Right kidney (tissue), 1 donor: ENCODE measurements around the gene COL27A1.

Experiments
- DNase-seq: peaks from one replicate; pipeline ENCODE4 v3.0.0-alpha.2; 2016

Gene COL27A1

DNA sequence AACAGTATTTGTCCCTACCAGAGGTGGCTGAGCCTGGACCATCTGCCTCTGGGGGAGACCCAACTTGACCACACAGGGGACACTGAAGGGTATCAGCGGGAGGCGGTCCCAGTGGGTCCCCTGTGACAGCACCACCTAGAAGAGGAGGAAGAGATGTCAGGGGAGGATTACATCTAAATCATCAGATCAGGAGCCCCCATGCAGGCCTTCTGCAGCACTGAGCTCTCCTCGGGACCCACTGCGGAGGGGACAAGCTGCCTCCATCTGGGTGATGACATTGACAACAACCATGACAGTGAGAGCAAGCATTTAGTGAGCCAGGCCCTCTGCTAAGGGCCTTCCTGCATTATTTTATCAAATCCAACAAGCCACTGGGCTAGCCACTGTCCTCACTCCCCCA, 186.7 kb downstream of the COL27A1 start:
- DNase-seq, result no peak

DNA sequence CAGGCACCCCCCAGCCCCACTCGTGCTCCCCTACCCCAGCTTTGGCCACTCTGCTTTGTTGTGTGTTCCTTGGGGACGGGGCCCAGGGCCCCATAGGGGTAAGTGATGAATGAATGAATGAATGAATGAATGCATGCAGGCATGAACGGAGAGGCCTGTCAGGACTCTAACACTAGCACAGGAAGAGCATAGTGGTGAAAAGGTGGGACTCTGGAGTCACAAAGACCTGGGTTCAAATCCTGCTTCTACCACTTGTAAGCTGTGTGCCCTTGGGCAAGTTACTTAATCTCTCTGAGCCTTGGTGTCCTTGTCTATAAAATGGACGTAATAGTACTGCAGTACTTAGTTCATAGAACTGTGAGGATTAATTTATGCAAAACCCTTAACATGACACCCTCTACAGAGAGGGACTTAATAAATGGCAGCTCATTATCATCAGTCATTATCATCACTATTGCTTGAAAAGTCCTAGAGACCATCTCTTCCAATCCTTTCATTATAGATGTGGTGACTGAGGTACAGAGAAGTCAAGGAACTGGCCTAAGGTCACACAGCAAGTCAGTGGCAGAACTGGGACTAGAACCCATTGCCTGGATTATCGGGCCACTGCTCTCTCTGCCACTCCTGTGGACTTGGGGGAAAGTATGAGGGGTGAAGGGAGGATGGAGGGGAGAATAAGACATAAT, 187.6 kb downstream of the COL27A1 start:
- DNase-seq, result no peak

- no peak for DNase-seq
These were observed 188.3 kb downstream of the COL27A1 start for GRCh38 chr9:114343471-114344187.

GRCh38 chr9:114344188-114344566, 188.8 kb downstream of the COL27A1 start:
- no peak for DNase-seq

DNA sequence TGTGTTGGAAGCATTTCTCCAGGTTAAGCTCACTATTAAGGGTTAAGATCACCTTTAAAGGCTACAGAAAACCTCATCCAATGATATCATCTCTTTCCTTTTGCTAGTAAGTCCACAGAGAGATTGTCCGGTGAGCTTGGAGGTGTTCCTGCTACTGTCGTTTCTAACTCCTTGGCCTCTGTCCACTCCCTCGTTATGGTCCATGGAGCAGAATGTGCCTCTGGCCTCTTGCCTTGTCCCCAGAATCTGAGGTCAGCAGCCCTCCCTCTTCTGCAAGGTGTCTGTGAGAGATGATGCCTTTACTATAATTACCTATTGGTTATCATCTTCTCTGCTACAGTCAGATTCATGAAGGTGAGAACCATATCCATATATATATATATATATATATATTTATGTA, 189.4 kb downstream of the COL27A1 start:
- no peak for DNase-seq

- DNase-seq, result no peak
These were observed 190.2 kb downstream of the COL27A1 start for GRCh38 chr9:114345493-114346065.

- DNase-seq, result no peak
These were observed 190.8 kb downstream of the COL27A1 start for GRCh38 chr9:114346146-114346545.

- no peak for DNase-seq
These were observed 192.3 kb downstream of the COL27A1 start for GRCh38 chr9:114347675-114348074.

- no peak for DNase-seq
These were observed 193.0 kb downstream of the COL27A1 start for GRCh38 chr9:114348261-114348905.

DNA sequence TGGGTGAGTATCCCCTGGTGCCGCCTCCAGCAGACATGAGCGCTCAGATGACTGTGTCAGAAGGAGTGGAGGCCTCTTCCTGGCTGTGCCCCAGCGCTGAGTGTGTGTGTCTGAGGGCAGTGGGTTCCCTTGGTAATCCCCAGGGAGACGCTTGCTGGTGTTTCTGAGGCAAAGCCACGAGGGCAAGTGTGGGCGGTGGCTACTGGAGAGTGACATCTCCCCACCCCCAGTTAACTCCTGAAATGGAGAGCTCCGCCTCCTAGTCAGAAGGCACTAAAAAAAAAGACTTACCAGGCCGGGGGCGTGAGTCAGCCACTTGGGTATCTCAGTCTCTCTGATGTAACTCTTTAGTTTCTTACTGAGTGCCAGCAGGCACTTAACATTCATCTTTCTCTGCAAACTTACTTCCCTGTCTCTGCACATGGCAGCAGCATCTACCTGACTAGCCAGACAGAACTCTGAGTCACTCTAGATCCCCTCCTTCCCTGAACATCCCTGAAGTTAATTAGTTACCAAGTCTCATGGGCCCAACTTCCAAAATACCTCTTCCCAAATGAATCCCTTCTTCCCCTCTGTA, 193.7 kb downstream of the COL27A1 start:
- DNase-seq, result peak; percentile 26

GRCh38 chr9:114349713-114350480, 194.6 kb downstream of the COL27A1 start:
- no peak for DNase-seq

GRCh38 chr9:114350636-114351401, 195.5 kb downstream of the COL27A1 start:
- DNase-seq, result no peak

- DNase-seq, result no peak
These were observed 196.6 kb downstream of the COL27A1 start for GRCh38 chr9:114351932-114352331.

- no peak for DNase-seq
These were observed 200.5 kb downstream of the COL27A1 start for GRCh38 chr9:114355821-114356220.

GRCh38 chr9:114356792-114357191, 201.5 kb downstream of the COL27A1 start:
- no peak for DNase-seq

DNA sequence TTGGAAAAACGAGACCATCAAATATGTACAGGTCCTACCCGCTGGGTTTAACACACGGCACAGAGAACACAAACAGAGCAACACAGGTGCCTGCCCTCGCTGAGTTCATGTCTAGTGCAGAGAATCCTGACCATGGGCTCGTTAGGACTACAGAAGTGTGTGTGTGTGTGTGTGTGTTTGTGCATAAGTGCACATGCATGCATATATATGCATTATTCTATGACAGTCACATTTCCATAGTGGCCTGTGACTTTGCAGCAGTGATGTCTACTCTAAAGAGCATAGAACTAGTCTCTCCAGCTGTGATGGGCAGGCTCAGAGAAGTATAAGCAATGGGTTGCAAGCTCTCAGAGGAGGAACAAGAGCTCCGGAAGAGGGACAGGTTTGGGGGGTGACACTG, 202.0 kb downstream of the COL27A1 start:
- DNase-seq, result no peak

GRCh38 chr9:114357911-114358328, 202.6 kb downstream of the COL27A1 start:
- DNase-seq, result no peak

DNA sequence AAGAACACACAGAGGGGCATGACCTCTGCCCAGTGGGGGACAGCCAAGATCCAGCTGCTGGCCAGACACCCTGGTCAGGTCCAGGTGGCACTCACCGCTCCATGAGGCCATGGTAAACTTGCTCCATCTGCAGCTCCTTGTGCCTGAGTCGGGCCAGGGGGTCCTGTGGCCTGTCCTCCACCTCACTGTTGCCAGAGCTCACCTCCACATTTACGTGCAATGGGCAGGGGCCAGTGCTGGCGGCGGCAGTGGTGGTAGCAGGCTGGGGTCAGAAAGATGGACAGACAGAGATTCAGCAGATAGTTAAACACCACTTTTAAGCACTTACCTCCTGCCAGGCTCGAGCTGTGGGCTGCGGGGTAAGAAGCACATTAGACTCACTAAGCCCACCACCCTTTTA, 204.5 kb downstream of the COL27A1 start:
- DNase-seq, result no peak

- DNase-seq, result no peak
These were observed 206.2 kb downstream of the COL27A1 start for GRCh38 chr9:114361542-114361941.
